ENCODE data around the gene WFIKKN1.

GRCh38 chr16:667113-667779 is 36.5 kb downstream of the WFIKKN1 start:
- TF ChIP-seq POLR2A (IDR thresholded peaks at IDR 0.05) (no peak), CTCF (IDR thresholded peaks at IDR 0.05) (no peak)
